Neural crest cell (in vitro differentiated cells): ENCODE data around the gene KLKB1. TPM values are rescaled to one million over a fixed set of nuclear protein-coding genes. Genes with fewer than 3 reads are reported as not detected.

Source experiments
- DNase-seq: peaks from one replicate; pipeline ENCODE4 v3.0.0; 2021; ENCODE audit warnings: low read depth, mixed read lengths, low spot score
- H3K27ac Mint-ChIP-seq: one replicate; pipeline ENCODE4 v1.8.0; 2021; ENCODE audit warnings: mild to moderate bottlenecking, mixed read lengths; ENCODE audit not compliant: unreplicated experiment
- H3K27me3 Mint-ChIP-seq: 2 replicates; pipeline ENCODE4 v1.8.0; 2021; ENCODE audit warnings: low read depth, mild to moderate bottlenecking, mixed read lengths
- H3K36me3 Mint-ChIP-seq: 2 replicates; pipeline ENCODE4 v1.8.0; 2021; ENCODE audit warnings: low read depth, mild to moderate bottlenecking, mixed read lengths
- H3K4me1 Mint-ChIP-seq: 2 replicates; pipeline ENCODE4 v1.8.0; 2021; ENCODE audit warnings: mixed read lengths
- H3K4me3 Mint-ChIP-seq: one replicate; pipeline ENCODE4 v1.8.0; 2021; ENCODE audit warnings: mild to moderate bottlenecking, mixed read lengths
- H3K9me3 Mint-ChIP-seq: 2 replicates; pipeline ENCODE4 v1.8.0; 2021; ENCODE audit warnings: mixed read lengths
- CTCF ChIP-seq: fragments of 200-600 bp; sonication (generic); conservative IDR thresholded peaks from 2 replicates; pipeline ENCODE4 v1.5.0; 2021; ENCODE audit warnings: antibody characterized with exemption, mild to moderate bottlenecking
- total RNA-seq: library from RNA; stranded (reverse); gene quantifications from 2 replicates; pipeline ENCODE4 v1.2.1, GENCODE V29; 2021

KLKB1 gene
- total RNA-seq, 1 donor from 2014 or later: 0.49 TPM

GRCh38 chr4:186248643-186249042, 21.3 kb downstream of the KLKB1 start:
- no peak for DNase-seq
- no peaks in the 10 kb centered on the region for H3K36me3 Mint-ChIP-seq
- no peak overlapping the region for H3K27ac Mint-ChIP-seq
- H3K9me3 Mint-ChIP-seq: peaks cover 13% of the 10 kb centered on the region
- H3K27me3 Mint-ChIP-seq: peaks cover 2% of the 10 kb centered on the region
- no peak for TF ChIP-seq CTCF
- H3K4me3 Mint-ChIP-seq: no peak overlapping the region
- H3K4me1 Mint-ChIP-seq: peaks cover 16% of the 10 kb centered on the region

DNA sequence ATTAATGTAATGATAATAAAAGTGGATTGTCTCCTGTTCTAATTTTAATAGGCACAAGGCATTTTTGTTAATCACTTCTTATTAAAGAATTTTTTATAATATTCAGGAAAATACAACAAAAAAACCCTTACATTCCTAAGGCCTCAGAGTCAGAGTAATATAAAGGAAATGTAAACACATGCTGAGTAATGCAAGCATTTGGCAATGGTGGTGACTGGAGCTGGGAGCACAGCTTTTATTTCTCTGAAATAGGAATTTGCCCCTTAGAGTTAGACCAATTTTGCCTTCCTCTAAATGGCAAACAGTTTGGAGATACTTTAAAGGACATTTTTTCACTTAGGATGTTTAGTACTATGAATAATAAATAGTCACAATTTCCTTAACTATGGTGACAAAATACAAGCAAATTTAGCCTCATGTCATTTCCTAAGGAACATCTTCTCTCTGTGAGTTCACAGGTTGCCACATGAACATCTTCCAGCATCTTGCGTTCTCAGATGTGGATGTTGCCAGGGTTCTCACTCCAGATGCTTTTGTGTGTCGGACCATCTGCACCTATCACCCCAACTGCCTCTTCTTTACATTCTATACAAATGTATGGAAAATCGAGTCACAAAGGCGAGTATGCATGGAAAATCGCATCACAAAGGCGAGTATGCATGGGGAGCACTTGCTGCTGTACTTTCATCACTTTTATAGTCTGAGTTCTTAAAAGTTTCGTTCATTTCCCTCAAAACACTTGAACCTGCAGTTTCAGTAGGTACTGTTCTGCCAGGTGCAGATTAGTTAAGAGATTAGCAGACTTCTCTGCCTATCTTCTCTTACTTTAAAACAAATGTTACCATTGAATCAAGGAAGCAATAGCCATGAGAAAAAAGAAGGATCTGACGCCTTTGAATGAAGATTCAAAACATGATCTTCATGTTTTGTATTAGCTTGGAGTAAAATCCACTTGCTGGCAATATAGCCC, 22.8 kb downstream of the KLKB1 start:
- Mint-ChIP-seq H3K9me3 (peaks cover 13% of the 10 kb centered on the region), H3K36me3 (no peaks in the 10 kb centered on the region), H3K27me3 (peaks cover 2% of the 10 kb centered on the region), H3K4me1 (peaks cover 16% of the 10 kb centered on the region), H3K4me3 (no peak overlapping the region), H3K27ac (peak overlapping the region; percentile 19)
- TF ChIP-seq CTCF: no peak
- DNase-seq: no peak

DNA sequence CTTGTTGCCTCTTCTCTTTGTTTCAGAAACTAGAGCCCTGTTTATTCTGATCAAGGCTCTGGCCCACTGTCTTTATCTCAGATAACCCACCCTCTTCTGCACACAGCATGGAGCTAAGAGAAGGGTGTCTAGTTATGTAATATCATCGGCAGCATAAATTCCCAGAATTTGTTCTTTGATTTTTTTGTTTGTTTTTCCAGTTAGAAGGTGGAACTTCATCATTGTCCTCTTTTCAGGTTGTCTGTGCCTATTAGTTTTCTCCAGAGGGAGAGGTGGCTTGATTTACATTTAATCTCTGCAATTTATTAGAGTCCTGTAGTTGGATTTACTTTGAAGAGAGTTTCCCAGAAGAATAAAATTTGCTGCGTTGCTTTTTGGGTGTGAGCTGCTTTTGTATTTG, 23.5 kb downstream of the KLKB1 start:
- Mint-ChIP-seq H3K27ac (peak overlapping the region; percentile 4), H3K36me3 (no peaks in the 10 kb centered on the region), H3K4me3 (no peak overlapping the region), H3K4me1 (peaks cover 16% of the 10 kb centered on the region), H3K9me3 (peaks cover 12% of the 10 kb centered on the region), H3K27me3 (peaks cover 2% of the 10 kb centered on the region)
- TF ChIP-seq CTCF: no peak
- DNase-seq: no peak

- no peak for TF ChIP-seq CTCF
- Mint-ChIP-seq H3K27me3 (no peaks in the 10 kb centered on the region), H3K27ac (no peak overlapping the region), H3K36me3 (no peaks in the 10 kb centered on the region), H3K4me3 (no peak overlapping the region), H3K9me3 (no peaks in the 10 kb centered on the region), H3K4me1 (peaks cover 7% of the 10 kb centered on the region)
- no peak for DNase-seq
Measured at GRCh38 chr4:186255122-186255521, 27.8 kb downstream of the KLKB1 start.

GRCh38 chr4:186258216-186258811, 31.0 kb downstream of the KLKB1 start:
- no peaks in the 10 kb centered on the region for H3K9me3 Mint-ChIP-seq
- DNase-seq: no peak
- TF ChIP-seq CTCF: no peak
- H3K27me3 Mint-ChIP-seq: no peaks in the 10 kb centered on the region
- no peak overlapping the region for H3K4me3 Mint-ChIP-seq
- H3K4me1 Mint-ChIP-seq: no peaks in the 10 kb centered on the region
- no peaks in the 10 kb centered on the region for H3K36me3 Mint-ChIP-seq
- H3K27ac Mint-ChIP-seq: no peak overlapping the region
